ENCODE data around the gene ATP5PF. TPM values are rescaled to one million over a fixed set of nuclear protein-coding genes. Genes with fewer than 3 reads are reported as not detected.

Gene ATP5PF
- 215 to 241 TPM (median 228 TPM) in 5 replicates for total RNA-seq (2022; extraction: Qiagen RNA extraction; ENCODE audit: low read depth)

GRCh38 chr21:25734904-25735645 is at the start of gene ATP5PF, which contains the start of gene GABPA:
Gene ATP5PF (minus strand): TSS chr21:25734904. CDS start chr21:25729794, 5,110 bp downstream.
Gene GABPA (plus strand): TSS chr21:25734972. CDS start chr21:25741599, 6,627 bp downstream.

Other genes starting within 250 kb of the ATP5PF start
- 35.2 to 36.8 TPM (median 36.2 TPM) in 5 replicates for gene MRPL39, start 127.4 kb downstream of the ATP5PF start, total RNA-seq (2022; extraction: Qiagen RNA extraction; ENCODE audit: low read depth)
- not detected in 5 replicates for gene JAM2, start 95.6 kb downstream of the ATP5PF start, total RNA-seq (2022; extraction: Qiagen RNA extraction; ENCODE audit: low read depth)
- 4.2 to 7.9 TPM (median 6.4 TPM) in 5 replicates for gene GABPA, start 68 bp upstream of the ATP5PF start, total RNA-seq (2022; extraction: Qiagen RNA extraction; ENCODE audit: low read depth)

Measured in A549 treated with GW870086 at 1 μM for 4 hours (cell line).